Fibroblast of mammary gland (primary cell): ENCODE data around the gene RGS2.

Experiments used
- DNase-seq: peaks from one replicate; pipeline ENCODE4 v3.0.0-alpha.2; 2010; ENCODE audit warnings: low read depth
- H3K4me3 ChIP-seq: 2 replicates; pipeline ENCODE4 v1.5.1; 2011; ENCODE audit warnings: low read depth, mild to moderate bottlenecking, low read length, moderate library complexity; ENCODE audit not compliant: control insufficient read depth
- CTCF ChIP-seq: conservative IDR thresholded peaks from 2 replicates; pipeline ENCODE4 v1.5.1; 2011; ENCODE audit warnings: low read depth, low read length, inconsistent platforms; ENCODE audit not compliant: control insufficient read depth, insufficient read depth

The RGS2 gene

GRCh38 chr1:192852001-192852947, 43.4 kb downstream of the RGS2 start:
- TF ChIP-seq CTCF, result no peak
- H3K4me3 ChIP-seq, result no peak overlapping the region
- no peak for DNase-seq

- TF ChIP-seq CTCF, result no peak
- no peak for DNase-seq
- no peak overlapping the region for H3K4me3 ChIP-seq
These were observed 49.6 kb downstream of the RGS2 start for GRCh38 chr1:192858456-192858855.

GRCh38 chr1:192859808-192860207, 51.0 kb downstream of the RGS2 start:
- no peak for TF ChIP-seq CTCF
- no peak overlapping the region for H3K4me3 ChIP-seq
- no peak for DNase-seq

- no peak overlapping the region for H3K4me3 ChIP-seq
- no peak for TF ChIP-seq CTCF
These were observed 51.8 kb downstream of the RGS2 start for GRCh38 chr1:192860478-192861185.

GRCh38 chr1:192861860-192862259, 53.0 kb downstream of the RGS2 start:
- no peak for TF ChIP-seq CTCF
- no peak overlapping the region for H3K4me3 ChIP-seq
- DNase-seq, result peak; percentile 35

More at GRCh38 chr1:192860478-192861185, 51.8 kb downstream of the RGS2 start:
- DNase-seq, result no peak
